Kidney capillary endothelial cell (primary cell): ENCODE data around the gene LRIG1.

Source experiments
- DNase-seq: peaks from one replicate; pipeline ENCODE4 v3.0.0-alpha.2; 2018; ENCODE audit warnings: low spot score

The LRIG1 gene

GRCh38 chr3:66403323-66403990 is 97.4 kb downstream of the LRIG1 start:
- DNase-seq, result no peak

DNA sequence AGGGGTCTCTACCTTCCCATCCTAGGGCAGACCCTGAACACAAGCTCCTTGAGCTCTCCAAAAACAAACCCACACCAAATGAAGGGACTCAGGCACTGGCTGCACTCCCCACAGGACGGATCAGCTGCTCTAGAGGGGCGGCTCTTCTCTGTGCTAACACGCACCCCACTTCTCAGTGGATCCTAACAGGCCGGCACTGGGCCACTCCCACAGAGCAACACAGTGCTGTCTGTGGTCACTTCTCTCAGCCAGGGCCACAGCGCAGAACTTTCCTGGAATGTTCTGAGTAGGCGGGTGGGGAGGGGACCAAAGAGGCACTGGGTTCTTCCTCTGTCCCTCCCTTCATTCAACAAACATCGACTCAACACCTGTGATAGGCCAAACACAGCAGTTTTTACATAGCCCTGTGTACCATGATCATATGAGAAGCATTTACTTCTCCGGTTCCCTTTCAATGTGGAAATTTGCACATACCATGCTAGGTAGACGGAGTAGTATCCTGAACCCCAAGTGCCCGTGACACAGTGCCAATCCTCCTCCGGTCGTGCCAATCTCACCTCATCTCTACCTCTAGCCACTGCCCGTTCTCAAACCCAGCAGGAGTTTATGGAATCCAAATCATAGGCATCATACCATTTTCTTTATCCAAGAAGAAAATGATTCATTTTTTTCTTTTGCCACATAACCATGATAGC is 98.1 kb downstream of the LRIG1 start:
- no peak for DNase-seq

DNA sequence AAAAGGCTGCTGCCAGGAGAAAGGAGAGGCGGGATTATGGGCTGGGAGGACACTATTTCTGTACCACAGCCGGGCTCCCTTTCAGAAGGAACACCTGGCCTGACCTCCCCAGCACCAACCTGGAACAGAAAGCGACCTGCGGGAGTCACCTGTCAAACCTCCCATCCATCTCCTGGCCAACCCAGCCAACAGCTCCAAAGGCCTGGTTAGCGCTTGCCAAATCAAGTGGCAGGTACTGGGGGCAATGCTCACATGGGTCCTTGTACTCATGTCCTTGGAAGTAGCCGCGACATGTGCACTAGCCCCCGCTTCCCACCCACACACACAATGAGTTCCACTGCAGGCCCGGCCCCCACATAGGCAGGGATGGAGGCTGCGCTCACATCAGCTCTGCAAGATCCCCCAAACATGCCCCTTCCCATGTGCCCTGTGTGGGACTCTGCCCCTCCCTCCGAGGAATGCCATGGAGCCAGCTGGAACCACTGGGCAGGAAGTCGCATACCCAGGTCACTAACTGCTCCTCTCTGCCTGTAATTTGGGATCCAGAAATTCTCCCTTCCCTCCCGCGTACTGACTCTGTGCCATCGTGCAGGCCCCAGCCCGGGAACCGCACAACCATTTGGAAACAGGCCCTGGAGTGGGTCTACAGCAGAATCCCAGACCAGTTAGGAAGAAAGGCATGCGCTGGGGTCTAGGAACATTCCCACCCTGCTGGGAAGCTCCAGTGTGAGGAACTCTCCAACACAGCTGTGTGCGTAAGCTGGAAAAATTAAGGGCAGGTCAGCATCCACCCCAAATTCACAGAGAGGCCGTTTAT is 98.9 kb downstream of the LRIG1 start:
- no peak for DNase-seq

DNA sequence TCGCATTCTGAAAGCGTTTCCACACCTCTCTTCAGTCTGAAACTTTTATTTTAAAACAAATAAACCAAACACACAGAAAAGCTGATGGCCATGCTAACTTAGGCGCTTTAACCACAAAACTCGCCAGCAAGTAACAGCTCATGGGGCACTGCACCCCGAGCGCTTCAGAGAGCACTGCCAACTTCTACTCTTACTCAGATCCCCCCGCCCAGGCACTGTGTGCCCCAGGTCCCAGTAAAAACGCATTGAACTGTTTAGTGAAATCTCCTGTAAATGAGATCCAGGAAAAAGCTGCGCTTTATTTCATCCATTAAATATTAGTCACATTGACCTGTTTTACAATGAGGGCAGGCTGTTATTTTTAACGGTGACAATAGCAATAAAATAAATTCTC is 99.7 kb downstream of the LRIG1 start:
- no peak for DNase-seq

DNA sequence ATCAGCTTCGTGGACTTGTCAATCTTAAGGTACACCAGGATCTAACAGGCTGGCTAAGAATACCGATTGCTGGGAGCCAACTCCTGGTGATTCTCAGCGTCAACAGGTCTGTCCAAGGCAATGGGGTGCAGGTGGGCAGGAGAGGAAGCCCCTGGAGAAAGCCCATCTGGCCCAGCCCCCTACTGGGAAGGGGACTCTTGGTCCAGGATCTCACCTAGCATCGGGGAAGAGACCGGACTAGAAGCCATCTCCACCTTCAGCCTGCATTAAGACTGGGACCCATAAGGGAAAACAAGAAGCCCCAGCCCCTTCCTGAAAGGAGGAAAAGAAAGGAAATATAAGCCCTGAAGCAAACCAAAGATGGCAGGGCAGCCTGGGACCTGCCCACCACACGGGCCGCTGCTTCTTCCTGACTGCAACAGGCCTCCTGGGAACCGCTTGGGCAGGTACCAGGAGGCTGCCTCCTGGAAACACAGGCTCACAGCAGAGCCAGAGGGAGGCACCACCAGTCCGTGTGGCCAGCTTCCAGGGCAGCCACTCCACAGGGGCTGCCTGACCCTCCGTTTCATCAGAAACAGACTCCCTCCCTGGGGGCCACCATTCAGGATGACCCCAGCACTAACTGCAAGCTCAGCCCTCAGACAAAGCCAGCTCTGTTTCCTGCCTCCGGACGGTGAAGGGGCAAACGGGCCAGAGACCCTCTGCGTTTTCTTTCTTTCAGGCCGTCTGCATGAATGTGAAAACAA is 100.2 kb downstream of the LRIG1 start:
- DNase-seq, result no peak

GRCh38 chr3:66399529-66400232 is 101.1 kb downstream of the LRIG1 start:
- no peak for DNase-seq

DNA sequence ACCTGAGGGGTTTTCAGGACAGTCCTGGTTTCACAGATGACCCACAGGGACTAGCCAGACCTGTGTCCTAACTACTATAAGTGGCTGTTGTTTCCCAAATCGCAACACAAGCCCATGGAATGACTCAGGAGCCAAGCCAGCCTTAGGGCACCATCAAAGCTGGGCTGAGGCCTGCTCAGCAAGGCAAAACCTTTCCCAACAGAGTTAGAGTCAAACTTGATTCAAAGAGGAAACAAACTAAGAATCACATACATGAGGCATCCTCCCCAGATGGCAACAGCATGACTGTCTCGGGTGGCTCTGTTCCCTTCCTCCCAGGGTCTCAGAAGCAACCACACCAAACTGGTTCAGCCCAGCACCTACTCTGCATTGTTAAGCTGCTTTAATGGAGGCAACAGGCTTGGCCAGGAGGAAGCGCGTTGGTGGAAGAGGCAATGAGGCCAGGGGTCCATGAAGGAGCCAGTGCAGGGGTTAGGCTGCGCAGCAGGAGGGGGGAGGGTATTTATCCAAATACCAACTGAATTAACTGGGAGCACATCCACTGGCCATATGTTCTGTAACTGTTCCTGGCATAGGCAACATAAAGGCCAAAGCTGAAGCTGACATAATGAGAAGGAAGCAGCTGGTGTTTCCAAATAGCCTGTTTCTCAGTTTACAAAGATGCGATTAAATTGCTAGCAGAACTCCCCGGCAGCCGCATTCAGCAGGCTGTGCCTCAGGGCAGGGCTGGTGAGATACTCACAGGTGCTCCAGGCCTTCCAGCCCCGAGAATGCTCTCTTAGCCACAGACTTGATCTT is 102.4 kb downstream of the LRIG1 start:
- no peak for DNase-seq

DNA sequence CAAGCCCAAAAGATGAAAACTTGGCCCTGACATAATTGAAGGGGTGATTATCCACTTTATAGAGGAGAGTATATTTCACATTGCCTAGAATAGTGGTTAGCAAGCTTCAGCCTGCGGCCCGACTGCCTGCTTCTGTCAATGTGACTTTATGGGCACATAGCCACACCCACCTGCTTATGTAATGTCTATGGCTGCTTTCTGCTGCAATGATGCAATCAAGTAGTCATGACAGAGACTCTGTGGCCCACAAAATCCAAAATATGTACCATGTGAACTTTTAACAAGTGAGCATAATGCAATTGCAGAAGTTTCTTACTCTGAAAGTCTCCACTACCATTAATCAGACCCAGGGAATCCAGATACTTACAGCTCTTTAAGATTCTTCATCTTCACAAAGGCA is 103.1 kb downstream of the LRIG1 start:
- no peak for DNase-seq

- DNase-seq, result no peak
Observed at GRCh38 chr3:66396888-66397287, 103.9 kb downstream of the LRIG1 start.

- no peak for DNase-seq
Observed at GRCh38 chr3:66396161-66396760, 104.6 kb downstream of the LRIG1 start.

DNA sequence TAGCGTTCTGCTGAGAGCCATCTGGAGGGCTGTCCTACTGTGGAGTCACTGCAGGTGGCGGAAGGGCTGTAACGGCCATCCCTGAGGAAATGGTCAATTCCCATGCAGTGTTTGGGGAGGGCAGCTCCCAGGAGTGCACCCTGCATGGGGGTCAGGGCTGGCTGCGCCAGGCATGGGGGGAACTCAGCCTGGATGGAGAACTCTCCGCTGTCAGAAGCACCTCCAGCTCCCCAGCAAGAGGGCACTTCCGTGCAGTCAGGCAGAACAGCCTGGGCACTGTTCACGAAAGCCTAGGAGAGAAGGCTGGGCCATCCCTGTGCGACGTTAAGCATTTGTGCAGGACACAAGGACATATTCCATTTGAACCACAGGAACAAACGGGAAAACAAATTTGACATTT is 105.2 kb downstream of the LRIG1 start:
- no peak for DNase-seq

- no peak for DNase-seq
Observed at GRCh38 chr3:66394753-66395249, 106.0 kb downstream of the LRIG1 start.

DNA sequence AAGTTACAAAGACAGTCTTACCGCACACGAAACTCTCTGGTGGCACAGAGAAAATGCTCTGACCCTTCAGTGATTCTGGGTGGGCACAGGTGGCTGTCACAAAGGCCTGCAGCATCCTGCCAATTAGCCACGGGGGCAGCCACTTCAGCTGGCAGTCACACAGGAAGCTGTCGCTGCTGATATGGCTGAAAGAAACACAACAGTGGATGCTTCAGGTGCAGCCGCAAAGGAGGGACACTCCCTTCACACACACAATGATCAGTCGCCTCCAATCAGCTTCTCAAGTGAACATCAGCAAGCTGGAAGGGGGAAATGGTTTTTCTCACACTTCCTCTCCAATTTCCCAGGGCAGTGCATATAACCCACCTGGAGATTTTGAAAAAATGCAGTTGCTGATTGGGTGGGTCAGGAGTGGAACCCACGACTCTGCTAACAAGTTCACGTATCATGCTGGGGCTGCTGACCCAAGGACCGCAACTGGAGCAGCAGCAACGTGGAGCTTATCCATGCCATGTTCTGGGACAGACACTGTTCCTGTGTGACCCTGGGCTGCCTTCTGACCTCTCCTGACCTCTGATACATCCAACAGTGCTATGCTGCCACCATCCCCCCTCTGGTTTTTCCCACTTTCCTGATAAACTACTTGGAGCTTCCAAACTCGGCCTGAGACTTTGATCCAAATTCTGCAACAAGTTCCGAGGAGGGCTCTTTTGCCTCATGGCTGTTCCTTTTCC is 106.6 kb downstream of the LRIG1 start:
- DNase-seq, result no peak

- DNase-seq, result no peak
Observed at GRCh38 chr3:66393333-66394005, 107.4 kb downstream of the LRIG1 start.

GRCh38 chr3:66392966-66393332 is 107.9 kb downstream of the LRIG1 start:
- no peak for DNase-seq

DNA sequence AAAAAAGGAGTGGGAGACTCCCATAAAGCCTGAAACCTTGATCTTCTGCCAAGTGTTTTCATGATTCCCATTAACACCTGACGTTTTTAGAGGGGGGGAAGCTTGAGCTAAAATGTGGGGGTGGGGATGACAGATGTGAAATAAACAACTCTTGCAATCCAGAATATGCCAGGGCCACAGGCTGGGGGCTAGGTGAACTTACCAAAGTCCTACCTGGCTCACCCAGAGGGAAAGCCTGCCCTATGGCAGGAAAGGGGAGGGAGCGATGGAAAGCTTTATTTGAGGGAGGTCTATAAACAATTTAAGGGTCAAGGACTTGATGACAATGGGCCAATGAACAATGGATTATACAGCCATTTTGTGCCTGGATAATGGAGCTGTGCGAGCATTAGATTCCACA is 108.3 kb downstream of the LRIG1 start:
- DNase-seq, result no peak

DNA sequence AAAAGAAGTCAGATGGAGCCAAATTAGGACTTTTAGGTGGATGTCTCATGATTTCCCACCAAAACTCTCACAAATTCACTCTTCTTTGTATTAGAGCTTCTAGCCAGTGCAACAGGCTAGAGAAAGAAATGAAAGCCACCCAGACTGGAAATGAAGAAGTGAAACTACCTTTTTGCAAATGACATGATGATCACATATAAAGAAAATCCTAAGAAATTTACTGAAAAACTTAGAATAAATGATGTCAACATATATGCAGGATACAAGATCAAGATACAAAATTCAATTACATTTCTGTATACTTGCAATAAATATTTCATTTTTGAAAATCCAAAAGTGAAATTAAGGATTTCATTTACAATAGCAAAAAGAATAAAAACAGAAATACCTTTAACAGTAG is 110.8 kb downstream of the LRIG1 start:
- DNase-seq, result no peak

- no peak for DNase-seq
Observed at GRCh38 chr3:66386925-66387650, 113.7 kb downstream of the LRIG1 start.
